ENCODE measurements around the gene SMDT1.

DNA sequence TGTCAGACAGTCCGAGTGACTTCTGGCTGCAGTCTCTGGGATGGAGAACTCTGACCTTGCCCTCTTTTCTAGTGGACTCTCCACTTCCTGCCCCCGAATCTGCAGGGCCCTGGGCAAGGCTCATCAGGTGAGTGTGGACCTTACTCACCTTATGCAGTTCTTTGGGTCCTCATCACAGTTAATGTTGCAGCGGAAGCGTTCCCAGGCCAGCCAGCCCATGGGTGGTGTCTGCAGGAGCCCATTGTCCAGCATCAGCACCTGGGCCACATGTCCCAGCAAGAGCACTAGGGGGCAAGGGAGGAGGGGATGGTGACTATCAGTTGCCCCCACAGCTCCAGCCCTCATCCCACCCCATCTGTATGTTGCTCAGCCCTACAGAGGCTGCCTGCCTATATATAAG is 11.2 kb upstream of the SMDT1 start:
- no peak for TF ChIP-seq CTCF (conservative IDR thresholded peaks at IDR 0.05; ENCODE audit: low read depth in 2 of 2)
- TF ChIP-seq, protein P1, sequence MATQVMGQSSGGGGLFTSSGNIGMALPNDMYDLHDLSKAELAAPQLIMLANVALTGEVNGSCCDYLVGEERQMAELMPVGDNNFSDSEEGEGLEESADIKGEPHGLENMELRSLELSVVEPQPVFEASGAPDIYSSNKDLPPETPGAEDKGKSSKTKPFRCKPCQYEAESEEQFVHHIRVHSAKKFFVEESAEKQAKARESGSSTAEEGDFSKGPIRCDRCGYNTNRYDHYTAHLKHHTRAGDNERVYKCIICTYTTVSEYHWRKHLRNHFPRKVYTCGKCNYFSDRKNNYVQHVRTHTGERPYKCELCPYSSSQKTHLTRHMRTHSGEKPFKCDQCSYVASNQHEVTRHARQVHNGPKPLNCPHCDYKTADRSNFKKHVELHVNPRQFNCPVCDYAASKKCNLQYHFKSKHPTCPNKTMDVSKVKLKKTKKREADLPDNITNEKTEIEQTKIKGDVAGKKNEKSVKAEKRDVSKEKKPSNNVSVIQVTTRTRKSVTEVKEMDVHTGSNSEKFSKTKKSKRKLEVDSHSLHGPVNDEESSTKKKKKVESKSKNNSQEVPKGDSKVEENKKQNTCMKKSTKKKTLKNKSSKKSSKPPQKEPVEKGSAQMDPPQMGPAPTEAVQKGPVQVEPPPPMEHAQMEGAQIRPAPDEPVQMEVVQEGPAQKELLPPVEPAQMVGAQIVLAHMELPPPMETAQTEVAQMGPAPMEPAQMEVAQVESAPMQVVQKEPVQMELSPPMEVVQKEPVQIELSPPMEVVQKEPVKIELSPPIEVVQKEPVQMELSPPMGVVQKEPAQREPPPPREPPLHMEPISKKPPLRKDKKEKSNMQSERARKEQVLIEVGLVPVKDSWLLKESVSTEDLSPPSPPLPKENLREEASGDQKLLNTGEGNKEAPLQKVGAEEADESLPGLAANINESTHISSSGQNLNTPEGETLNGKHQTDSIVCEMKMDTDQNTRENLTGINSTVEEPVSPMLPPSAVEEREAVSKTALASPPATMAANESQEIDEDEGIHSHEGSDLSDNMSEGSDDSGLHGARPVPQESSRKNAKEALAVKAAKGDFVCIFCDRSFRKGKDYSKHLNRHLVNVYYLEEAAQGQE (IDR thresholded peaks at IDR 0.05; ENCODE audit: unreplicated experiment) = no peak
- TF ChIP-seq POLR2AphosphoS5 (IDR thresholded peaks at IDR 0.05; ENCODE audit: low read depth) = no peak
- no peak for TF ChIP-seq EZH2 (IDR thresholded peaks at IDR 0.05; ENCODE audit: low read depth, unreplicated experiment)
- TF ChIP-seq ZNF331 (CRISPR knock-in tag; IDR thresholded peaks at IDR 0.05; ENCODE audit: low read depth) = no peak
- TF ChIP-seq CREB1 (CRISPR knock-in tag; IDR thresholded peaks at IDR 0.05; ENCODE audit: low read depth) = no peak
- no peak for TF ChIP-seq ZNF114 (CRISPR knock-in tag; IDR thresholded peaks at IDR 0.05)
- no peak for TF ChIP-seq JUNB (IDR thresholded peaks at IDR 0.05; ENCODE audit: unreplicated experiment)
- no peak for TF ChIP-seq ZNF462 (CRISPR knock-in tag; IDR thresholded peaks at IDR 0.05)
- TF ChIP-seq STAT1 (IDR thresholded peaks at IDR 0.05; ENCODE audit: unreplicated experiment) = no peak
- TF ChIP-seq EZH2phosphoT487 (IDR thresholded peaks at IDR 0.05; ENCODE audit: unreplicated experiment) = no peak
- TF ChIP-seq ETS1 (IDR thresholded peaks at IDR 0.05) = no peak
- no peak for TF ChIP-seq NANOG (IDR thresholded peaks at IDR 0.05; ENCODE audit: borderline replicate concordance)

All from GM23338 (cell line).